Mesendoderm (in vitro differentiated cells): ENCODE measurements around the gene NUBP2.

ENCODE experiments used
- DNase-seq: peaks from one replicate; pipeline ENCODE4 v3.0.0; 2013
- H2AK5ac ChIP-seq: 2 replicates; pipeline ENCODE4 v1.6.1; 2013; ENCODE audit warnings: low read length, inconsistent platforms
- H2BK120ac ChIP-seq: 2 replicates; pipeline ENCODE4 v1.6.1; 2013; ENCODE audit warnings: low read depth, mild to moderate bottlenecking, low read length, moderate library complexity, mixed read lengths
- H2BK15ac ChIP-seq: replicated peaks from 2 replicates; pipeline ENCODE4 v1.6.1; 2013; ENCODE audit warnings: low read depth, mild to moderate bottlenecking, moderate library complexity
- H2BK5ac ChIP-seq: 2 replicates; pipeline ENCODE4 v1.6.1; 2013; ENCODE audit warnings: low read length, inconsistent platforms
- H3K18ac ChIP-seq: 2 replicates; pipeline ENCODE4 v1.6.1; 2013; ENCODE audit warnings: mild to moderate bottlenecking, low read length, mixed read lengths
- H3K23ac ChIP-seq: one replicate; pipeline ENCODE4 v1.6.1; 2013; ENCODE audit warnings: low read length
- H3K27ac ChIP-seq: 2 replicates; pipeline ENCODE4 v1.5.1; 2013; ENCODE audit warnings: low read depth, mild to moderate bottlenecking, inconsistent platforms, low read length, moderate library complexity
- H3K27me3 ChIP-seq: 2 replicates; pipeline ENCODE4 v1.6.1; 2013; ENCODE audit warnings: low read length, control low read depth, mild to moderate bottlenecking, inconsistent platforms; ENCODE audit not compliant: insufficient read depth, poor library complexity
- H3K36me3 ChIP-seq: 2 replicates; pipeline ENCODE4 v1.6.1; 2013; ENCODE audit warnings: low read length, inconsistent platforms; ENCODE audit not compliant: control insufficient read depth, insufficient read depth
- H3K4ac ChIP-seq: one replicate; pipeline ENCODE4 v1.6.1; 2013; ENCODE audit warnings: low read depth, mild to moderate bottlenecking, low read length, moderate library complexity
- H3K4me1 ChIP-seq: 2 replicates; pipeline ENCODE4 v1.6.1; 2013; ENCODE audit warnings: low read depth, low read length, inconsistent platforms; ENCODE audit not compliant: control insufficient read depth
- H3K4me2 ChIP-seq: 2 replicates; pipeline ENCODE4 v1.6.1; 2013; ENCODE audit warnings: low read length
- H3K4me3 ChIP-seq: 2 replicates; pipeline ENCODE4 v1.5.1; 2013; ENCODE audit warnings: mild to moderate bottlenecking, low read length
- H3K56ac ChIP-seq: one replicate; pipeline ENCODE4 v1.6.1; 2013; ENCODE audit warnings: low read length
- H3K79me1 ChIP-seq: 2 replicates; pipeline ENCODE4 v1.6.1; 2013; ENCODE audit warnings: low read length, inconsistent platforms
- H3K79me2 ChIP-seq: 2 replicates; pipeline ENCODE4 v1.6.1; 2013; ENCODE audit warnings: mild to moderate bottlenecking, low read length; ENCODE audit not compliant: control insufficient read depth, insufficient read depth
- H3K9ac ChIP-seq: 2 replicates; pipeline ENCODE4 v1.6.1; 2013; ENCODE audit warnings: low read length, inconsistent platforms
- H4K5ac ChIP-seq: one replicate; pipeline ENCODE4 v1.6.1; 2013; ENCODE audit warnings: low read length
- H4K8ac ChIP-seq: one replicate; pipeline ENCODE4 v1.6.1; 2013; ENCODE audit warnings: low read depth, mild to moderate bottlenecking, control low read depth, low read length, moderate library complexity
- WGBS: extraction: QIAGEN DNeasy Blood & Tissue Kit; methylation state at CpG from one replicate; pipeline ENCODE4 v1.1.7; 2013; ENCODE audit warnings: low lambda C conversion rate, missing lambda C conversion rate; ENCODE audit not compliant: insufficient coverage; ENCODE audit errors: extremely low coverage; 5-methylcytosine and 5-hydroxymethylcytosine counted together

NUBP2 gene

DNA sequence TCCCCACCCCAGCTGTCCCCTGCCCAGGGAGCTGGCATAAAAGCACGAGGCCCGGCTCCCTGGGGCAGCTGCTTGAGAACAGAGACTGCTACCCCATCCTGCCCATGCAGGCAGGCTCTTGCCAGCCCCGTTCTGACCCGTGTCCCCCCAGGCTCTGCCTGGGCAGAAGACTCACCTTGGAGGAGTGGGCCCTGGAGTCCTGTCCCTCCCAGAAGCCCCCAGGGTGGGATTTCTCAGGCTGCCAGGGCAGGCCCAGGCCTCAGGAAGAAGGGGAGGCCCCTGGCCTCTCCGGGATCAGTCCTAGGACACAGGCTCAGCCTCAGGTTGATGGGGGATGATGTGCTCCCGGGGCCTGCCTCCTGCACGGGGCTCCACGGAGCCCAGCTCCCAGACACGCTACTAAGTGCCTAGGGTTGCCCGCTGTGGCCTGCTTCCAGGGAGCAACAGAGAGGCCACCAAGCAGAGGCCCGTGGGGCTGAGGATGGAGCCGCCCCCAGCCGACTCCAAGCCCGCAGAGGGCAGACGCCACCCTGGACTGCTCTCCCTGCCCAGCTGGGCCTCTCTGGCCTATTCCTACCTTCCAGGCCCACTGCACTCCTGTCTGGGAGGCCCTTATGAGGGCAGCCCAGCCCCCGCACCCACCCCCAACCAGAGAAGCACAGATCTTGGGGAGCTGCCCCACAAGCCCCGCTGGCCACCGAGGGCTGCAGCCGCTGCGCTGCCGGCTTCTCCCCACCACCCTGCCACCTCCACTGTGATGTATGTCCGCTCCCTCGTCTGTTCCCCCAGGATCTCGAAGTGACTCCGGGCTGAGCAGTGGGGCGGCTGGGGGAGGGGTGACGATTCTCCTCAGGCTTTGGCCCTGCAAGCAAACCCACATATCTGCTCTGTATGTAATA is 13.1 kb upstream of the NUBP2 start:
- H2BK120ac ChIP-seq, result no peak overlapping the region
- peaks cover 11% of the 10 kb centered on the region for H3K79me2 ChIP-seq
- H3K56ac ChIP-seq, result no peak overlapping the region
- no peak overlapping the region for H2BK15ac ChIP-seq
- H2BK5ac ChIP-seq, result no peak overlapping the region
- no peak overlapping the region for H3K27ac ChIP-seq
- H3K4me1 ChIP-seq, result no peaks in the 10 kb centered on the region
- peaks cover 7% of the 10 kb centered on the region for H3K79me1 ChIP-seq
- H3K23ac ChIP-seq, result no peak overlapping the region
- H3K9ac ChIP-seq, result no peak overlapping the region
- H3K4ac ChIP-seq, result no peak overlapping the region
- no peaks in the 10 kb centered on the region for H3K27me3 ChIP-seq
- no peak overlapping the region for H3K4me3 ChIP-seq
- no CpG with 5 or more reads among the region's 27 CpGs for whole genome bisulfite sequencing
- no peak for DNase-seq
- no peak overlapping the region for H4K8ac ChIP-seq
- no peak overlapping the region for H3K18ac ChIP-seq
- H2AK5ac ChIP-seq, result no peak overlapping the region
- no peaks in the 10 kb centered on the region for H3K36me3 ChIP-seq
- no peak overlapping the region for H3K4me2 ChIP-seq
- no peak overlapping the region for H4K5ac ChIP-seq

DNA sequence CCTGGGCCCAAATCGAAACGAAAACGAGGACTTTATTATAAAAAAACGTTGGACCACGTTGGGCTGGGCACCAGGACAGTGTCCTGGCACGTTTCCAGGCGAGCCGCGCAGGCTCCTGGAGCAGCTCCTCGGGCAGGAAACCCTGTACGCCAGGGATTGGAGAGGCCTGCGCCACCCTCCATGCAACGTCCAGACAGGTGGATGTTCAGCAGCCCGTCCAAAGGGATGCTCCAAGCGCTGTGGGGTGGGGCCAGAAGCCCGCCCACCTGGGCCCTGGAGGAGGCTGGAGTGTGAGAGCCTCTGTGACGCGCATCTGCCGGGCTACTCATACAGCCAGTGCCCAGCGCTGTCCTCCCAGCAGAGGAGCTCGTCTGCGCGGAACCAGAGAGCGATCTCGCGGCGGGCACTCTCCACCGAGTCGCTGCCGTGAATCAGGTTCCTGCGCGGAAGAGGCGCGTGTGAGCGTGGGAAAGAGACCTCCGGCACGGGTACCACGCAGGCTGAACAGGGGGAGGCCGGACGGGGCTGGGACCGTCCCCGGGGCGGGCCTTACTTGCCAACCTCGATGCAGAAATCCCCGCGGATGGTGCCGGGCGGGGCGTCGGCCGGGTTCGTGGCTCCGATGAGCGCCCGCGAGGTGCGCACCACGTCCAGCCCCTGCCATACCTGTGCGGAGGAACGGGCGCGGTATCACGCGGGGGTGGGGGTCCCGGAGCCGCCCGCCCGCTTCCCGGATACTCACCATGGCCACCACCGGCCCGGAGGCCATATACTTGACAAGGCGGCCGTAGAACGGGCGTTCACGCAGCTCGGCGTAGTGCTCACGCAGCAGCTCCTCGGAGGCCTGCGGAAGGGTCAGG is 12.2 kb upstream of the NUBP2 start:
- Histone ChIP-seq H3K27ac (no peak overlapping the region), H3K36me3 (no peaks in the 10 kb centered on the region)
- whole genome bisulfite sequencing, result no CpG with 5 or more reads among the region's 81 CpGs

DNA sequence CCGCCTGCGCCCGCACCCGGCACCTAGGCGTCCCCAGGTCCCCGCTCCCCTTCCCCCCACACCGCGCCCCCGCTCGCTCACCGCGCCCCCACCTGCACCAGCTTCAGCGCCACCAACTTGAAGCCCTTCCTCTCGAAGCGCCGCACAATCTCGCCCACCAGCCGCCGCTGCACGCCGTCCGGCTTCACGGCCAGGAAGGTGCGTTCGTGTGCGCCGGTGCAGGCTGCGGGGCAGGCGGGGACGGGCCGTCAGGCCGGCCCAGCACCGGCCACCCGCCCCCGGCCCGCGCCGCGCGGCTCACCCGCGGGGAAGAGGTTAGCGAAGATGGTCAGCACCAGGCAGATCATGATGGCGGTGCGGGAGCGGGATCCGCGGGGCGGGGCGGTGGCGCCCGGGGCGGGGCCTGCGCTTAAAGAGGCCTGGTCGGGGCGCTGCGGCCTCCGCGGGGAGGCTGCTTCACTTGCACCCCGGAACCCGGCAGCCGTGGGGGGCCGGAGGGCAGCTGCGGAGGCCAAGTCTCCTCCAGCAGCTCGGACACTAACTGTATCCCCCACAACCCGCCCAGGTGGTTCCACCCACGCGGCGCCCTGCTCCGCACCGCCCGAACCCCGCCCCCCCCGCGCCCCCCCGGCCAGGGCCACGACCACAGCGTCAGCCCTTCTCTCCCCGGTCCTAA is 11.4 kb upstream of the NUBP2 start, which contains the start of gene NME3:
TSS of gene NME3 (minus strand) at position 356 of the 676 bp plus-strand sequence. CDS start at position 347, 9 bp downstream.
- H2AK5ac ChIP-seq, result peak within 1 kb of the TSS; percentile 65
- no peaks in the 10 kb centered on the region for H3K27me3 ChIP-seq
- no CpG with 5 or more reads among the region's 79 CpGs for WGBS
- H3K4ac ChIP-seq, result peak within 1 kb of the TSS; percentile 79
- peak within 1 kb of the TSS; percentile 99 for H3K56ac ChIP-seq
- no peak within 1 kb of the TSS for H4K5ac ChIP-seq
- H4K8ac ChIP-seq, result no peak within 1 kb of the TSS
- H3K18ac ChIP-seq, result peak within 1 kb of the TSS; percentile 46
- H3K36me3 ChIP-seq, result no peaks in the 10 kb centered on the region
- H3K27ac ChIP-seq, result peak within 1 kb of the TSS; percentile 47
- H2BK5ac ChIP-seq, result peak within 1 kb of the TSS; percentile 31
- peak; percentile 57 for DNase-seq
- peak within 1 kb of the TSS; percentile 97 for H3K4me3 ChIP-seq
- peaks cover 8% of the 10 kb centered on the region for H3K79me1 ChIP-seq
- H2BK15ac ChIP-seq, result no peak within 1 kb of the TSS
- peak within 1 kb of the TSS; percentile 93 for H3K9ac ChIP-seq
- no peaks in the 10 kb centered on the region for H3K4me1 ChIP-seq
- no peak within 1 kb of the TSS for H2BK120ac ChIP-seq
- peaks cover 11% of the 10 kb centered on the region for H3K79me2 ChIP-seq
- H3K23ac ChIP-seq, result no peak within 1 kb of the TSS
- peak within 1 kb of the TSS; percentile 85 for H3K4me2 ChIP-seq

More for the DNA sequence above, 12.2 kb upstream of the NUBP2 start:
- no peak overlapping the region for H3K23ac ChIP-seq
- H4K5ac ChIP-seq, result no peak overlapping the region
- H2BK120ac ChIP-seq, result no peak overlapping the region
- H3K9ac ChIP-seq, result peak overlapping the region; percentile 93
- H3K4me3 ChIP-seq, result peak overlapping the region; percentile 63
- peak overlapping the region; percentile 46 for H3K18ac ChIP-seq
- no peak overlapping the region for H2BK15ac ChIP-seq
- H3K79me2 ChIP-seq, result peaks cover 11% of the 10 kb centered on the region
- H3K56ac ChIP-seq, result peak overlapping the region; percentile 99
- peak overlapping the region; percentile 28 for H3K4me2 ChIP-seq
- H3K4me1 ChIP-seq, result no peaks in the 10 kb centered on the region
- peak; percentile 70 for DNase-seq
- H3K79me1 ChIP-seq, result peaks cover 8% of the 10 kb centered on the region
- H2BK5ac ChIP-seq, result no peak overlapping the region
- no peak overlapping the region for H4K8ac ChIP-seq
- H3K27me3 ChIP-seq, result no peaks in the 10 kb centered on the region
- peak overlapping the region; percentile 40 for H3K4ac ChIP-seq
- H2AK5ac ChIP-seq, result no peak overlapping the region

DNA sequence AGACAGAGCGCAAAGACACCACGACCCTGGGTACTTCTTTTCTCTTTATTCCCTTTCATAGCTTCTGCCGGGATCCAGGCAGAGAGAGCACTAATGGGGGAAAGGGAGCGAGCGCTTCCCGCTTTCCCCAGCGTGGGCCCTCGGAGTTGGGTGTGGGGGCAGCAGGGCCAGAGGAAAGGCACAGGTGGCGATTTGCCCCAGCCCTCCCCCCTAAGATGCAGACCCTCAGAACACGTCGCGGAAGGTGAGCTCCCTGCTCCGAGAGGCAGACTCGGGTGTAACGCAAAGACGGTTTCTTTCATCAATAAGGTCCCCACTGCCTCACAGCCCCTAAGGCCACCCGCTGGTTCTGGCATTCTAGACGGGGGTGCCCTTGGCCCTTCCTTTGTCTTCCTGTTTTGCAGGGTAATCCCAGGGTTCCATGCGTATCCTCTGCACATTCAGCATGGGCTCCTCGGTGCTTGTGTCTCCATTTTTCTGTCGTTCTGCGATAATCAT is 10.8 kb upstream of the NUBP2 start:
- Histone ChIP-seq H3K79me1 (peaks cover 8% of the 10 kb centered on the region), H3K23ac (no peak overlapping the region), H2BK5ac (peak overlapping the region; percentile 31), H3K18ac (no peak overlapping the region), H2BK120ac (no peak overlapping the region), H3K36me3 (no peaks in the 10 kb centered on the region), H3K27me3 (no peaks in the 10 kb centered on the region), H2AK5ac (peak overlapping the region; percentile 65), H3K27ac (peak overlapping the region; percentile 47), H2BK15ac (no peak overlapping the region), H4K5ac (no peak overlapping the region), H3K4me3 (peak overlapping the region; percentile 97), H3K4ac (peak overlapping the region; percentile 79), H3K79me2 (peaks cover 11% of the 10 kb centered on the region), H3K9ac (peak overlapping the region; percentile 93), H3K4me2 (peak overlapping the region; percentile 85), H4K8ac (no peak overlapping the region), H3K56ac (peak overlapping the region; percentile 99), H3K4me1 (no peaks in the 10 kb centered on the region)
- DNase-seq, result peak; percentile 59
- WGBS, result no CpG with 5 or more reads among the region's 22 CpGs

DNA sequence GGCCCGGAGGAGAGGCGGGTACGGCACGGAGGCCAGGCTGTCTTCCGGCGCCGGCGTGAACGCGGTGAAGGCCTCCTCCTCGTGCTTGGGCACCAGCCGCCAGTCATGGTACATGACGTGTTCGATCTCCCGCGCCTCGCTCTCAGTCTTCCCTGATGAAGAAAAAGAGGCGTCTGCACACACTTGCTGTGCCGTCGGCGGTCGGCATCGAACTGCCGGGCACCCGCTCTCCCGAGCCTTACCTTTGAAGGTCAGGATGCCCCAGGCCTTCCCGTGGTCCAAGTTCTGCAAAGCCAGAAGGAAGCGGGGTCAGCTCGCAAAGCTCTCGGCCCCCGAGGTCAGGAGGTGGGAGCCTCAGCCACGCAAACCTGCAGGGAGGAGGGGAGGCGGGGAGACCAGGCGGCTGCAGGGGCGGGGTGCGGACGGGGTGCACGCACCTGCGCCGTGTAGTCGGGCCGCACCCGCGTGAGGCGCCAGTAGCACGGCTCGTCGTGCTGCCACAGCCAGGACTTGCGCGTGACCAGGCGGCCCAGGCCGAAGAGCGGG is 10.3 kb upstream of the NUBP2 start, which contains the start of gene EME2:
TSS of gene EME2 (plus strand) at position 449 of the 546 bp plus-strand sequence. CDS start 418 bp downstream, outside the sequence.
- no peak within 1 kb of the TSS for H4K8ac ChIP-seq
- peak within 1 kb of the TSS; percentile 80 for H3K23ac ChIP-seq
- peak within 1 kb of the TSS; percentile 85 for H3K4me2 ChIP-seq
- H2AK5ac ChIP-seq, result peak within 1 kb of the TSS; percentile 85
- no peaks in the 10 kb centered on the region for H3K36me3 ChIP-seq
- H3K56ac ChIP-seq, result peak within 1 kb of the TSS; percentile 99
- peak within 1 kb of the TSS; percentile 93 for H3K9ac ChIP-seq
- no peak within 1 kb of the TSS for H2BK120ac ChIP-seq
- H2BK5ac ChIP-seq, result peak within 1 kb of the TSS; percentile 31
- H3K18ac ChIP-seq, result peak within 1 kb of the TSS; percentile 78
- WGBS, result no CpG with 5 or more reads among the region's 53 CpGs
- no peak for DNase-seq
- H3K27ac ChIP-seq, result peak within 1 kb of the TSS; percentile 87
- H3K79me1 ChIP-seq, result peaks cover 8% of the 10 kb centered on the region
- H2BK15ac ChIP-seq, result no peak within 1 kb of the TSS
- H3K4me3 ChIP-seq, result peak within 1 kb of the TSS; percentile 97
- no peak within 1 kb of the TSS for H4K5ac ChIP-seq
- H3K4ac ChIP-seq, result peak within 1 kb of the TSS; percentile 79
- H3K27me3 ChIP-seq, result no peaks in the 10 kb centered on the region
- H3K79me2 ChIP-seq, result peaks cover 11% of the 10 kb centered on the region
- H3K4me1 ChIP-seq, result no peaks in the 10 kb centered on the region
